IgD-negative memory B cell (primary cell): ENCODE data around the gene ROPN1B. TPM values are rescaled to one million over a fixed set of nuclear protein-coding genes. Genes with fewer than 3 reads are reported as not detected.
"Not testable (repeated sequence)": the region's sequence is repeated elsewhere in the genome, so short reads cannot be mapped to it uniquely, and the experiment has no call there.

ENCODE experiments used
- H3K27ac Mint-ChIP-seq, 3 donors: one replicate each; pipeline ENCODE4 v1.8.0; 2020 to 2022; ENCODE audit warnings: mild to moderate bottlenecking in 3 of 3, mixed read lengths in 3 of 3, moderate library complexity in 1 of 3
- H3K27me3 Mint-ChIP-seq: one replicate; pipeline ENCODE4 v1.8.0; 2021; ENCODE audit warnings: mixed read lengths
- H3K36me3 Mint-ChIP-seq: one replicate; pipeline ENCODE4 v1.8.0; 2020; ENCODE audit warnings: mild to moderate bottlenecking, mixed read lengths
- H3K4me1 Mint-ChIP-seq, 3 donors: one replicate each; pipeline ENCODE4 v1.8.0; 2020 to 2022; ENCODE audit warnings: mixed read lengths in 3 of 3, mild to moderate bottlenecking in 1 of 3
- H3K4me3 Mint-ChIP-seq, 4 donors: one replicate each; pipeline ENCODE4 v1.8.0; 2020 to 2022; ENCODE audit warnings: mild to moderate bottlenecking in 4 of 4, mixed read lengths in 4 of 4, moderate library complexity in 3 of 4
- H3K9me3 Mint-ChIP-seq, 3 donors: one replicate each; pipeline ENCODE4 v1.8.0; 2020 to 2021; ENCODE audit warnings: mixed read lengths in 3 of 3, mild to moderate bottlenecking in 1 of 3
- polyA plus RNA-seq: library from polyadenylated mRNA; unstranded; fragments of 300-500 nt; fragmentation: Illumina TruSeq; gene quantifications from one replicate; pipeline ENCODE4 v1.2.3, GENCODE V29; 2021

Gene ROPN1B
- polyA plus RNA-seq, 1 donor from 2014 or later: not detected

DNA sequence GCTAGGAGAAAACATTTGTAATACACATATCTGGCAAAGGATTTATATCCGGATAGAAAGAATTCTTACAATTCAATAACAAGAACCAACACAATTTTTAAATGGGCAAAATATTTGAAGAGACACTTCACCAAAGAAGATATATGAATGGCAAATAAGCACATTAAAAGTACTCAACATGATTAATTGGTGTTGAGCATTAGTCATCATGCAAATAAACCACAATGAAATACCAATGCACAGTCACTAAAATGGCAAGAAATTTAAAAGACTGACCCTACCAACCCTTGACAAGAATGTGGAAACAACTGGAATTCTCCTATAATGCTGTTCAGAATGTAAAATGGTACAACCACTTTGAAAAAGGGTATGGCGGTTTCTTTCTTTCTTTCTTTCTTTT lies 21.2 kb upstream of the ROPN1B start:
- not testable (repeated sequence) for H3K36me3 Mint-ChIP-seq, H3K4me3 Mint-ChIP-seq, H3K4me1 Mint-ChIP-seq, H3K9me3 Mint-ChIP-seq, H3K27me3 Mint-ChIP-seq
- H3K27ac Mint-ChIP-seq: peak overlapping the region in 1 of 3 donors; percentile 48

DNA sequence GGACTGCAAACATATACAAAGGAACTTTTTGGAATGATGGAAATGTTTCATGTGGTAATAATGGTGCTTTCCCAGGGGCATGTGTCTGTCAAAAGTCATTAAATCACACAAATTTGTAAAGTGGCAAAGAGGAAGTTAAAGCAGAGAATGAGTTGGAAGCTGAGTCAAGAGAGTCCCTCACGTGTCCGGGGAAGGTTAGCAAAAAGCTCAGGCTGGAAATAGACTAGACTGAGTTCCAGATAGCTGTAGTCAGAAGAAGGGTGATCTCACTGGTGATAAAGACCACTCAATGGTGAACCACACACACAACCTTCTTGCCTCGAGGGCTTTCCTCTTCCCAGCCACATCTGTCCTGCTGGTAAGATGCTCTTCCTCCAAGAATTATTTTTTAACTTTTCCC lies 20.1 kb upstream of the ROPN1B start:
- H3K27me3 Mint-ChIP-seq, H3K4me3 Mint-ChIP-seq, H3K27ac Mint-ChIP-seq, H3K9me3 Mint-ChIP-seq, H3K36me3 Mint-ChIP-seq, H3K4me1 Mint-ChIP-seq: not testable (repeated sequence)

DNA sequence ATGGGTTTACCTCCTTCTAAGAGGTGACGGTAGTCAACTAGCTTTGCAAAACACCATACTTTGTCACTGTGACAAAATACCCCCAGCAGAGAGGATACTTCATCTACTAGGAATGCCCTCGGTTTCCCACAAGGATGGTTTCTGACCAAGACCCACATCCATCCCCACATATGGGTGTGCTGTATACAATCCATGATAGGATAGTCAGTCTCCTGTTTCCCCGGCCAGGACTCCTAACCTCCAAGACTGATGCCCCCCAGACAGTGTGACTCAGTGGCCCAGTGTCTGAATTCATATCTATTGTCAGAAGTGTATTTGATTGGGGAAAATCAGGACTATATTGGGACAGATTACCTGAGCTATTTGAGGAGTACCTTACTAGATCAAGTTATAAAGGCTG lies 17.8 kb upstream of the ROPN1B start:
- H3K36me3 Mint-ChIP-seq, H3K4me1 Mint-ChIP-seq: not testable (repeated sequence)

DNA sequence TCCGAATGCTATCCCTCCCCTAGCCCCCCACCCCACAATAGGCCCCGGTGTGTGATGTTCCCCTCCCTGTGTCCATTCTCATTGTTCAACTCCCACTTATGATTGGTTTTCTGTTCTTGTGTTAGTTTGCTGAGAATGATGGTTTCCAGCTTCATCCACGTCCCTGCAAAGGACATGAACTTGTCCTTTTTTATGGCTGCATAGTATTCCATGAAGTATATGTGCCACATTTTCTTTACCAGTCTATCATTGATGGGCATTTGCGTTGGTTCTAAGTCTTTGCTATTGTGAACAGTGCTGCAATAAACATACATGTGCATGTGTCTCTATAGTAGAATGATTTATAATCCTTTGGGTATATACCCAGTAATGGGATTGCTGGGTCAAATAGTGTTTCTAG lies 12.0 kb upstream of the ROPN1B start:
- not testable (repeated sequence) for H3K27me3 Mint-ChIP-seq, H3K4me1 Mint-ChIP-seq, H3K36me3 Mint-ChIP-seq, H3K9me3 Mint-ChIP-seq, H3K27ac Mint-ChIP-seq, H3K4me3 Mint-ChIP-seq

More for the DNA sequence above, 17.8 kb upstream of the ROPN1B start:
- not testable (repeated sequence) for H3K4me3 Mint-ChIP-seq, H3K27ac Mint-ChIP-seq, H3K9me3 Mint-ChIP-seq, H3K27me3 Mint-ChIP-seq

DNA sequence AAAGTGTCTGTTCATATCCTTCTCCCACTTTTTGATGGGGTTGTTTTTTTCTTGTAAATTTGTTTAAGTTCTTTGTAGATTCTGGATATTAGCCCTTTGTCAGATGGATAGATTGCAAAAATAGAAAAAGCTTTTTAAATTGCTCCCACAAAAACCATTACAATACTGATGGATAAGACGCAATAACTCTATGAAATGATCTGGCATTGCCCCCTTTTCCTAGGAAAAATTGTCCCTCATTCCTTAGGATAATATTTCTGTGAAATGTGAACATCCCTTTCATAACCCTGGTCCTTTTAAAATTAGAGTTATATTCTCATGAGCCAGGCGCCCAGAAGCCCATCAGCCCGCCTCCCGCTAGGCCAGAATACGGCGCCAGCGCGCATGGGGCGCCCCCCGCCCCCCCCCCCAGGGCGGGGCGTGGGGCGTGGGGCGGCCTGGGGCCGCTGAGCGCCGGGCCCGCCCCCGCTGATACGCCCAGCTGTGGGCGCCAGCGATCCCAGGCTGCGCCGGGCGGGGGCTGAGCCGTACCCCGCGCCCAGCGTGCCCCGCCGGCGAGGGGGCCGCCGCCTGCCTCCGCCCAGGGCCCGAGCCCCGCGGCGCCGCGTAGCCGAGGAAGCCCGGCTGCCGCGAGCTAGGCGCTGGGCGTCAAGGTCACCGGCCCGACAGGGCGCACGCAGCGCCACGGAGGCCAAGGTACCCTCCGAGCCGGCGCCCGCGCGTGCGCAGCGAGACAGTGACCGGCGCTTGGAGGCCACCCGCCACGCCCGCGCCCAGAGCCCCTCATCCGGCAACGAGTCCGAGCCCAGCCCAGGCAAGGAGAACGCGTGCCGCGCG lies 11.1 kb upstream of the ROPN1B start:
- H3K4me3 Mint-ChIP-seq: no peak overlapping the region
- no peaks in the 10 kb centered on the region for H3K4me1 Mint-ChIP-seq
- H3K27ac Mint-ChIP-seq: no peak overlapping the region
- H3K27me3 Mint-ChIP-seq: peaks cover 9% of the 10 kb centered on the region
- peaks cover 3% of the 10 kb centered on the region for H3K36me3 Mint-ChIP-seq
- H3K9me3 Mint-ChIP-seq: peaks cover 0 to 4% (median 0%) of the 10 kb centered on the region in 3 donors

DNA sequence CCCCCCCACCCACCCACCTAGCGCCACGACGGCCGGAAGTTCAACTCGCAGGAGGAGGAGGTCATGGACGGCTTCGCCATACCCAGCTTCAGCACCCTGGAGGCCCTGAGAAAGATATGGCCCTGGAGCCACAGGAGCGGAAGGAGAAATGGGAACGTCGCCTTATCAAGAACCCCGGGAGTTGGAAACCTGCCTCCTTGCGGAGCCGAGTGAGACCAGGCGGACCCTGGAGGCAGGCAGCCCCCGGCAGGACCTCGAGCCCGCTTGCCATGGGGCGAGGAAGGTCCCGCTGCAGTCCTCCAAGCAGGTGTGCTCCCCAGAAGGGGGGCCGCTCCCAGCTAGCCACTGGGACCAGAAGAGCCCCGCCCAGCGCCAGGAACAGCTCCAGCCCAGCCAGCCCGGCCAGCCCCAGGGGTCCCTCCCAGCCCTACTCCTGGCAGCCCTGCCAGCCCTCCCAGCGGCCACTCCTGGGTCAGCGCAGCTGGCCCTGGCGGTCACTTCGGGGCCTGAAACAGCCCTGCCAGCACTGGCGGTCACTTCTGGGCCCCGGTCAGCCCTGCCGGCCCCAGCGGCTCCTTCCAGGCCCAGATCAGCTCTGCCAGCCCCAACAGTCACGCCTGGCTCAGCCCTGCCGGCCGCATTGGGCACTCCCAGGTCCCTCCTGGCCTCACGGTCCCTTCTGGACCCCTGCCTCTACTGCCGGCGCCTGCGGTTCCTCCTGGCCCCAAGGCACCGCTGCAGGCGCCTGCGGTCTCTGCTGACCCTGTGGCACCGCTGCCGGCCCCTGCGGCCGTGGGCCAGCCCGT lies 10.3 kb upstream of the ROPN1B start:
- Mint-ChIP-seq H3K27ac (no peak overlapping the region), H3K4me3 (no peak overlapping the region), H3K36me3 (peaks cover 3% of the 10 kb centered on the region), H3K9me3 (peaks cover 0 to 4% (median 0%) of the 10 kb centered on the region in 3 donors), H3K4me1 (no peaks in the 10 kb centered on the region), H3K27me3 (peaks cover 9% of the 10 kb centered on the region)

DNA sequence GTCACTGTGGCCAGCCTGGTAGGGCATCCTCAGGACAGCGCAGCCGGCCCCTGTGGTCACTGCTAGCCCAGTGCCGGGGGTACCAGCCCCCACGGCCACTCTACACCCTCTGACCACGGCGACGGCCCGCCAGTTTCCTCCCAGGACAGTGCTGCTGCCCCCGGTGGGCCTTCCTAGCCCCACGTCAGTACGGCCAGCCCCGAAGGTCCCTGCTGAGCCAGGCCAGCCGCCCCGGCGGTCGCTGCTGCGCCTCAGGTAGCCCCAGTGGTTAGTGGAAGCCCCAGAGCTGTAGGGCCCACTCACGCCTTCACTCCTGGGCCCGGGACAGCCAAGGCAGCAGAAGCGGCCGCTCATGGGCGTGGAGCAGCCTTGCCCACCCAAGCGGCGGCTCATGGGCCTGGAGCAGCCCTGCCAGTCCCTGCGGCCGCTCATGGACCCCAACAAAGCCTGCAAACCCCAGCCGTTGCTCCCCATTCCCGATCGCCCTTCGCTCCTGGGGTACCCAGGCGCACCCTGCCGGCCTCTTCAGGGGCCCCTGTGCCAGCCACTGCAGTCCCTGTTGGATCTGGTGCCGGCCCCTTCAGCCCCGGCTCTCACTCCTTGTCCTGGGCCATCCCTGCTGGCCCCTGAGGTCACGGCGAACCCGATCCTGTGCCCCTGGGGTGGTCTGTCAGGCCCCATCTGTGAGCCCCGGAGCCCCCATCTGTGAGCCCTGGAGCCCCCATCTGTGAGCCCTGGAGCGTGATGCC lies 9.5 kb upstream of the ROPN1B start:
- Mint-ChIP-seq H3K36me3 (peaks cover 3% of the 10 kb centered on the region), H3K4me3 (no peak overlapping the region), H3K27ac (no peak overlapping the region), H3K9me3 (peaks cover 0 to 4% (median 0%) of the 10 kb centered on the region in 3 donors), H3K27me3 (peaks cover 9% of the 10 kb centered on the region), H3K4me1 (no peaks in the 10 kb centered on the region)

DNA sequence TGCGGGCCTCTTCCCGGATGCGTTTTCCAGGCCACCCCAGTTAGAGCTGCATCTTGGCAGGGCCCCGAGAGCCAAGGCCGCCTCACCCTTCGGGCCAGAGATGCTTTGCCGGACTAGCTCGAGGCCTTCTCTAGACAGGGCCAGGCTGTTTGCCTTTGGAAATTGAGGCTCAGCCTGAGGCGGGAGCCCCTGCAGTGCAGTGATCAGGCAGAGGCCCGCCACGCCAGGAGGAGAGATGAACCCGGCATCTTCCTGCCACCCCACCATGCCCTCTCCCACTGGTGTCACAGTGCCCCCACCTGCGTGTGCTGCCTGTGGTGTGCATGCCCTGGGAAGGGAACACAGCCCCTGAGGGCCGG lies 8.9 kb upstream of the ROPN1B start:
- H3K4me3 Mint-ChIP-seq: no peak overlapping the region
- H3K27ac Mint-ChIP-seq: no peak overlapping the region
- peaks cover 3% of the 10 kb centered on the region for H3K36me3 Mint-ChIP-seq
- H3K9me3 Mint-ChIP-seq: peaks cover 0 to 4% (median 0%) of the 10 kb centered on the region in 3 donors
- peaks cover 9% of the 10 kb centered on the region for H3K27me3 Mint-ChIP-seq
- H3K4me1 Mint-ChIP-seq: no peaks in the 10 kb centered on the region

DNA sequence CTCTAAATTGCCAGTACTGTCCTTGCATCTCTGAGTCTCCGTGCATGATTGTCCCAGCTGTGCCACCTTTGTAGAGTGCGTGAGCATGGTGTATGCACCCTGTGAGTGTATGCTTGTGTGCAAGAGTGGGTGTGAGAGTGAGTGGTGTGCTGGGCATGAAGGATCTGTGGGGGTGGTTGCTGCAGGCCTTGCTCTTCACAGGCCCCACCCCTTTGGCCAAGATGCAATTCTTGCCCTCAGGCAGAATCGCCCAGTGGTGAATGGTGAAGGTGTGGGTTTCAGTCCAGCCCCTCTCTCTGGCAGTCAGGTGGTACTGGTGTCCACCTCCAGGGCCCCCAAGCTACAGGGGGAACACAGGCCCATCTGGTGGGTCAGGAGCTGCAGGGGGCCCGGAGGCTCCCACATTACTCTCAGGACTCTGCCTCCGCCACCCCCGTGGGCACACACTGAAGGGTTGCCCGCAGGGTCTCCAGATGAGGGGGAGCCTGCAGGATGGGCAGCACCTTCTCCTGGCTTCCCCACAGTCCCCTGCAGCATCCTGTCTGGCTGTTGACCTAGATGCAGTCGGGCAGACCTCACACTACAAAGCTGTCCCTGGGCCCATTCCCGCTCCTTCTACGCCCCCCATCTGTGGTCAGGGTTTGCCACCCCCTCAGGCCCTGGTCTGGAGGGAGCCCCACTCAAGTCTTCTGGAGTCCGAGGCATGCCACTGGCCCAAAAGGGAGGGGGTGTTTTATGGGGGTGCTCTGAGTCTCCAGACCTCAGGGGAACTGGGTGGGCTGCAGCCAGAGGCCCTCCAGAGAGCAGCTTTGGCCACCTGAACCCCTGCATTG lies 8.3 kb upstream of the ROPN1B start:
- Mint-ChIP-seq H3K9me3 (peaks cover 0 to 4% (median 0%) of the 10 kb centered on the region in 3 donors), H3K4me1 (no peaks in the 10 kb centered on the region), H3K4me3 (no peak overlapping the region), H3K36me3 (peaks cover 3% of the 10 kb centered on the region), H3K27ac (no peak overlapping the region), H3K27me3 (peaks cover 9% of the 10 kb centered on the region)

DNA sequence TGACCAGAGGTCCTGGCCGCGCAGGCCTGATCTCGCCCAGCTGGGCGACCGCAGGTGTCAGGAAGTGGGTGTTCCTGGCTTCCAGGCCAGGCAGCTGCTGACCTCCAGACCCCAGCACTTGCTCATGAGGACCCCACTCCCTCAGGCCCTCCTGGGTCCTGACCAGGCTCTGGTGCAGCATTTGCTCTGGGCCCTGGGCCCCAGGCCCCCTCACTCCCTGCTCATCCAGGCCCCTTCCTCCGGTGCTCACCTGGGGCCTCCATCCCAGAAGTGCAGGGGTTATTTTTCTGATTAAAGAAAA lies 7.7 kb upstream of the ROPN1B start:
- Mint-ChIP-seq H3K27me3 (peaks cover 9% of the 10 kb centered on the region), H3K4me3 (no peak overlapping the region), H3K27ac (no peak overlapping the region), H3K4me1 (no peaks in the 10 kb centered on the region), H3K36me3 (peaks cover 3% of the 10 kb centered on the region), H3K9me3 (peaks cover 0 to 4% (median 0%) of the 10 kb centered on the region in 3 donors)

DNA sequence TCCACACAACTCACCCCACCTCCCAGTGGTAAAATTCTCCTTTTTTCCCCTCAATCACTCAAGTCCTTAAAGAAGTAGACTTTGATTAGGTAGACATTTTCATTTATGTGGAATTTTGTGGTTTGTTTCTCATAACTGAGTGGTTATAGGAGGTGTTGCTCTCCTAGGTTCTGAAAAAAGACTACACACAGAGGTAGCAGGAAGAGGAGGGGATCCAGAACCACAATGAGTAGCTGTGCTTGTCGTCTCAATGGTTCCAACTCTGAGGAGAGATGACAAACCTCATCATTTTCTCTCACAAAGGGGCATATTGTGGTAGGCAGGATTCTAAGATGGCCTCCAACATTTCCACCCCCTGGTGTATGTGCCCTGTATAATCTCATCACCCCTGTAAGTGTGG lies 5.1 kb upstream of the ROPN1B start:
- not testable (repeated sequence) for H3K27ac Mint-ChIP-seq, H3K27me3 Mint-ChIP-seq, H3K36me3 Mint-ChIP-seq, H3K4me3 Mint-ChIP-seq, H3K4me1 Mint-ChIP-seq, H3K9me3 Mint-ChIP-seq

DNA sequence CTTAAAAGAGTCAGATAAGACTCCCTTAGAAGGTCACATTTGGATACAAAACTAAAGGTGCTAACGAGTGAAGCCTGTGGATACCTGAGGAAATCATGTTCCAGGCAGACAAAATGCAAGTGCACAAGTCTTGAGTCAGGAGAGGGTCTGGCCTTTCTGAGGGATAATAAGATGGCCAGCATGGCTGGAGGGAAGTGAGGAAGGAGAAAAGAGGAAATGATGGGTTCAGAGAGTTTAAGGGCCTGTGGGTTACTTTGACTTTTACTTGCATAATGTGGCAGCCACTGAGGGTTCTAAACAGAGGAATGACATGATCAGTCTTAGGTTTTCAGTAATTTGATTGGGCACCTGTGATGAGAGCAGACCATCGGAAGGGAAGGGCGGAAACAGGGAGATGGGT lies 3.5 kb upstream of the ROPN1B start:
- no peak overlapping the region for H3K27ac Mint-ChIP-seq
- H3K4me1 Mint-ChIP-seq: no peaks in the 10 kb centered on the region
- H3K9me3 Mint-ChIP-seq: no peaks in the 10 kb centered on the region
- H3K36me3 Mint-ChIP-seq: no peaks in the 10 kb centered on the region
- peaks cover 6% of the 10 kb centered on the region for H3K27me3 Mint-ChIP-seq
- H3K4me3 Mint-ChIP-seq: no peak overlapping the region

DNA sequence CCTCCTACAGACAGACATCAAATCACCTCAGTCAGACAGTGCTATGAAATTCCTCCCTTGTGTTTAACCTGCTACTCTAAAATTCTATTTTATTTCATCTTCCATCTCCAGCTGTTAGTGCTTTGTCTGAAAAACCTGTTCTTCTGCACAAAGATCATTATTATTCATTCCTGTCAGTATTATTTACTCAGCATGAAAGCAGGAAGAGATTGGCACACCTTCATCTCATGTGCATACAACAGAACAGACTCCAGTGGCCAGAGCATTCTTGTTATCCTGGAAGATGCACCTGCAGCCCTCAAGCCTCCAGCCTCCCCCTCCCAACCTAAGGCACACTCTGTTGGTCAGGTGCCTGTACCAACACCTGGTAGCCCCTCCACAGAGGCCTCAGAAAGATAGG lies 1.8 kb upstream of the ROPN1B start:
- H3K9me3 Mint-ChIP-seq: no peaks in the 10 kb centered on the region

DNA sequence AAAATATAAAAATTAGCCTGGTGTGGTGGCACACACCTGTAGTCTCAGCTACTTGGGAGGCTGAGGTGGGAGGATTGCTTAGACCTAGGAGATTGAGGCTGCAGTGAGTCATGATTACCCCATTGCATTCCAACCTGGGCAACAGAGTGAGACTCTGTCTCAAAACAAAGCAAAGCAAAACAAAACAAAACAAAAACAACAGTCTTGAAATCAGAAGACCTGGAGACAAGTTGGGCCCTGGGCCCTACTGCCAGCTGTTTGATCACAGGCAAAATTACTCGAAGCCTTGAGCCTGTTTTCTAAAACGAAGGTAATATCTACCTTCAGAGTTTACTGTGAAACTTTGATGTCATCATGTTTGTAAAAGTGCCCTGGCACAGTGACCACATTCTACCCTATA lies 857 bp upstream of the ROPN1B start:
- not testable (repeated sequence) for H3K9me3 Mint-ChIP-seq, H3K36me3 Mint-ChIP-seq, H3K27ac Mint-ChIP-seq, H3K4me3 Mint-ChIP-seq, H3K4me1 Mint-ChIP-seq
- peaks cover 14% of the 10 kb centered on the region for H3K27me3 Mint-ChIP-seq

More for the DNA sequence above, 1.8 kb upstream of the ROPN1B start:
- H3K36me3 Mint-ChIP-seq: no peaks in the 10 kb centered on the region
- H3K27ac Mint-ChIP-seq: no peak overlapping the region
- H3K4me1 Mint-ChIP-seq: peaks cover 0 to 6% (median 3%) of the 10 kb centered on the region in 3 donors
- peaks cover 11% of the 10 kb centered on the region for H3K27me3 Mint-ChIP-seq
- H3K4me3 Mint-ChIP-seq: no peak overlapping the region
